ENCODE measurements around the gene SRGAP3.

SRGAP3 gene

DNA sequence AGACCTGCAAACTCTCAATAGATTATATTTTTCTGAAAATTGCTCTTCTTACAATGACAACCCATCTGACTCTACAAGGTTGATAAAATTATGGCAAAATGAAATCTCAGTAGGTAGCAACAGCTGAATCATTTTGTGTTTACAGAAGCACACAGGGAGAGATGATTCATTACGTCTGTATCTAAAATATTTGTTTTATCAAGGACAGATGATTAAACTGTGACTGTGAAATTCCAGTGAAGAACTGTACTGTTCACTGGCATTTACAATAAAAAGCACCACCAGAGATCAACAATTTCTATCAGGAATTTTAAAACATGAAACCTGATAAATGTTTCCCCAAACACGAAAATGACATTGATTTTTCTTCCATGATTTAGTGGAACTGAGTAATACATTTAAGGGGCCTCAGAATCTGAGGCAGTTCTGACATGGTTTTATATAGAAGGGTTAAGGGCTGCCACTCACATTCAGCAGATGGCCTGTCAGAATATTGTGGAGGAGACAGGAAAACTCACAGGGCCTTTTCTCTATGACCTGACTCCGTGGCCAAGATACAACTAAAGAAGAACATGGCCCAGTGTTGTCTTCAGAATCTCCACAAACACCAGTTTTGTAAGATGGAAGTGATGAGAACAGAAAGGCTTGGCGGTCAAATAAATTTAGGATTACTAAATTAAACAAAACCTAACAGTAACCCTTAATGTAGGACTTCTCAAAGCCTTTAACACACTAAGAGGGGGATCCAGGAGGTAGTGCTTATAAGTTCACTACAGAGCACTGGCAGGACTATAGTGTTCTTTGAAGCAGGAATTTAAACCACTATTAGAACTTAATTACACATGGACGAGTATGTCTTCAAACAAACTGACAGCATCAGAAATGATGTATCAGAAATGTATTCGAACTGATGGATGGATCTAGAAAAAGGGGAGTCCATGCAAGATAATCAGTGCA is 312.1 kb downstream of the SRGAP3 start:
- Histone ChIP-seq H2AFZ (ENCODE audit: low read length) (no peak overlapping the region), H3K9me2 (replicated peaks; ENCODE audit: low read depth, low read length) (no peaks in the 10 kb centered on the region), H3K9ac (ENCODE audit: low read depth, low read length, poor library complexity, severe bottlenecking) (no peak overlapping the region), H3K4me2 (ENCODE audit: low read depth, low read length, poor library complexity, severe bottlenecking) (no peak overlapping the region), H3K79me2 (ENCODE audit: insufficient read depth, low read length) (no peaks in the 10 kb centered on the region; the same call in 1 of the 2 replicates), H3K9me3 (ENCODE audit: insufficient read depth, low read depth, low read length) (no peaks in the 10 kb centered on the region), H3K36me3 (ENCODE audit: insufficient read depth, low read length) (peaks cover 73% of the 10 kb centered on the region), H3K4me1 (ENCODE audit: insufficient read depth, low read length, poor library complexity, severe bottlenecking) (no peaks in the 10 kb centered on the region), H3K27me3 (ENCODE audit: insufficient read depth, low read length, poor library complexity, severe bottlenecking) (no peaks in the 10 kb centered on the region), H3F3A (ENCODE audit: low read depth) (no peaks in the 10 kb centered on the region), H3K4me3 (ENCODE audit: low read length, poor library complexity, severe bottlenecking) (no peak overlapping the region), H4K20me1 (ENCODE audit: insufficient read depth, low read length, poor library complexity, severe bottlenecking) (no peaks in the 10 kb centered on the region)
- no peak for TF ChIP-seq CTCF (conservative IDR thresholded peaks at IDR 0.05; ENCODE audit: low read length)
- no peak for TF ChIP-seq EZH2phosphoT487 (IDR thresholded peaks at IDR 0.05; ENCODE audit: borderline replicate concordance)

- Histone ChIP-seq H2AFZ (ENCODE audit: low read length) (no peak overlapping the region), H3K79me2 (ENCODE audit: insufficient read depth, low read length) (peaks cover 4% of the 10 kb centered on the region; the same call in 1 of the 2 replicates), H3K4me1 (ENCODE audit: insufficient read depth, low read length, poor library complexity, severe bottlenecking) (no peaks in the 10 kb centered on the region), H4K20me1 (ENCODE audit: insufficient read depth, low read length, poor library complexity, severe bottlenecking) (no peaks in the 10 kb centered on the region), H3K36me3 (ENCODE audit: insufficient read depth, low read length) (peaks cover 33% of the 10 kb centered on the region), H3K4me2 (ENCODE audit: low read depth, low read length, poor library complexity, severe bottlenecking) (no peak overlapping the region), H3K4me3 (ENCODE audit: low read length, poor library complexity, severe bottlenecking) (no peak overlapping the region), H3K27me3 (ENCODE audit: insufficient read depth, low read length, poor library complexity, severe bottlenecking) (no peaks in the 10 kb centered on the region), H3K9me2 (replicated peaks; ENCODE audit: low read depth, low read length) (no peaks in the 10 kb centered on the region), H3K9me3 (ENCODE audit: insufficient read depth, low read depth, low read length) (no peaks in the 10 kb centered on the region), H3F3A (ENCODE audit: low read depth) (no peaks in the 10 kb centered on the region), H3K9ac (ENCODE audit: low read depth, low read length, poor library complexity, severe bottlenecking) (no peak overlapping the region)
- TF ChIP-seq CTCF (conservative IDR thresholded peaks at IDR 0.05; ENCODE audit: low read length) (no peak), EZH2phosphoT487 (IDR thresholded peaks at IDR 0.05; ENCODE audit: borderline replicate concordance) (no peak)
These were observed 316.9 kb downstream of the SRGAP3 start for GRCh38 chr3:8932507-8932906.

- Histone ChIP-seq H3K4me3 (ENCODE audit: low read length, poor library complexity, severe bottlenecking) (no peak overlapping the region), H3K9ac (ENCODE audit: low read depth, low read length, poor library complexity, severe bottlenecking) (no peak overlapping the region), H2AFZ (ENCODE audit: low read length) (no peak overlapping the region), H3F3A (ENCODE audit: low read depth) (no peaks in the 10 kb centered on the region), H3K79me2 (ENCODE audit: insufficient read depth, low read length) (peaks cover 4% of the 10 kb centered on the region; the same call in 1 of the 2 replicates), H3K4me1 (ENCODE audit: insufficient read depth, low read length, poor library complexity, severe bottlenecking) (no peaks in the 10 kb centered on the region), H4K20me1 (ENCODE audit: insufficient read depth, low read length, poor library complexity, severe bottlenecking) (no peaks in the 10 kb centered on the region), H3K27me3 (ENCODE audit: insufficient read depth, low read length, poor library complexity, severe bottlenecking) (no peaks in the 10 kb centered on the region), H3K36me3 (ENCODE audit: insufficient read depth, low read length) (peaks cover 25% of the 10 kb centered on the region), H3K4me2 (ENCODE audit: low read depth, low read length, poor library complexity, severe bottlenecking) (no peak overlapping the region), H3K9me3 (ENCODE audit: insufficient read depth, low read depth, low read length) (no peaks in the 10 kb centered on the region), H3K9me2 (replicated peaks; ENCODE audit: low read depth, low read length) (no peaks in the 10 kb centered on the region)
- TF ChIP-seq EZH2phosphoT487 (IDR thresholded peaks at IDR 0.05; ENCODE audit: borderline replicate concordance) (no peak), CTCF (conservative IDR thresholded peaks at IDR 0.05; ENCODE audit: low read length) (no peak)
These were observed 318.1 kb downstream of the SRGAP3 start for GRCh38 chr3:8931342-8931741.

Data from Loucy (cell line).